ENCODE measurements around the gene CENPU.

- TF ChIP-seq CTCF (IDR thresholded peaks at IDR 0.05 in 8 of 11, conservative IDR thresholded peaks at IDR 0.05 in 3 of 11), result no peak
- TF ChIP-seq POLR2AphosphoS5 (IDR thresholded peaks at IDR 0.05), result no peak
- no peak for TF ChIP-seq POLR2A (IDR thresholded peaks at IDR 0.05)
Measured at GRCh38 chr4:184699941-184700340, 34.0 kb downstream of the CENPU start.
